ENCODE data around the gene AFAP1.
A peak's percentile ranks its signal among the peaks of the same experiment; 100 is the strongest.

AFAP1 gene

DNA sequence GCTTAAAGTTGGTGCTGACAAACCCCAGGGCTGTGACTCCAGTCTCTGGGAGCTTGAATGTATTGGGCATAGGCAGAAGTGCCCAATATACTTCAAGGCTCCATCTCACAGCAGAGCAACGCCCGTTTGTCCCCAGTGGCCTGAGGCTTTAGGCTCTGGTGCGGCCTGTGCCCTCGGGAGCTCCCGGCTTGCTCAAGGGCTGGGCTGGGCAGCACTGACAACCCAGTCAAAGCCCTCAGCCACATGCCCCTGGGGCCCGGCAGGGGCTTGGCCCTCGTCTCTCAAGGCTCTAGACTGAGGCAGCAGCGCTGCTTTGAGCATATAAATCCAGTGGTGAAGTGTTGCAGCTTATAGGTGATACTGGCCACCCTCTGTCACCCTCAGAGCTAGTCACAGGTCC is 203.7 kb downstream of the AFAP1 start:
- DNase-seq = no peak

- no peak for DNase-seq
Measured at GRCh38 chr4:7735395-7735794, 204.3 kb downstream of the AFAP1 start.

DNA sequence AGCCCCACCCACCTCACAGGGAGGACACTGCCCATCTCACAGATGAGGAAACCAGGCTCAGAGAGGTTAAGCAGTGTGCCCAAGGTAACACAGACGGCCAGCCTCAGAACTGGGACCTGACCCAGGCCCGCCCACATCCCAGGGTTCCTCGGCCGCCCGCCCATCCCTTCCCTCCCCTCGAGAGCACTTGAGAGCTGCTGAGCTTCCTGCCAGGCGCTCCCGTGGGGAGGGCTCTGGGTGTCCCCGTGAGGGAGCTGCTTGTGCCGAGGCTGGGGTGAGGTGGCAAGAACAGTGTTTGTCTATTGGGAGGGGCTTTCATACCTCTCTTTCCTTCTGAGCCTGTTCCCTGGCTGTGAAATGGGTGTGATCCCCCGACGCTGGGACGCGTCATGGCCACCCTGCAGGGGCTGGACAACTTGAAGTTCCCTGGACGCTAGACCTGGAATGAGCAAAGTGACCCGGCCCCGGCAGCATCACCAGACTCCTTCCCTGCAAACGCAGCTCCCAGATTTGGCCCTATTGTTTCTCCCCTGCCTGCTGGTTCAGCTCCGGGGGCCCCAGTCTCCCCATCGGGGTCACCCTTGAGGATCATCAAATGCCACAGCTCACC is 204.9 kb downstream of the AFAP1 start:
- DNase-seq = no peak

GRCh38 chr4:7733801-7734650 is 205.6 kb downstream of the AFAP1 start:
- DNase-seq = no peak

- no peak for DNase-seq
Measured at GRCh38 chr4:7733201-7733600, 206.5 kb downstream of the AFAP1 start.

- DNase-seq = no peak
Measured at GRCh38 chr4:7732263-7732662, 207.4 kb downstream of the AFAP1 start.

GRCh38 chr4:7731437-7731836 is 208.2 kb downstream of the AFAP1 start:
- no peak for DNase-seq

DNA sequence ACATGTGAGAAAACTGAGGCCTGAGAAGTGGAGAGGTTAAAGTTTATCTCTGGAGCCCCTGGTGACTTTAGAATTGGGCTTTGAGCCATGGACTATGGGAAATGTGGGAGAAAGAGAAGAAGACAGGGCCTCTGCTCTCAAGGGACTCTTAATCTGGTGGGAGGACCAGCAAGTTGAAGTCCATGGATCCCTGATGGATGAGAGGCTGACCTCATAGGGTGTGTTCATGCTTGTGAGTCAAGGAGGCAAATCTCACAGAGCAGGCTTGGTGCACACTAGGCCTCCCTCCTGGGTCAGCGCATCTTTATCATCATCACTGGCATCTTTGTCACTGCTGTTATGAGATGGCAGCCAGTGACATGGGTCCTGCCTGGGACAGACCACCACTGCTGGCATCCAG is 211.9 kb downstream of the AFAP1 start:
- DNase-seq = no peak

GRCh38 chr4:7726665-7727413 is 212.8 kb downstream of the AFAP1 start:
- no peak for DNase-seq

GRCh38 chr4:7725951-7726350 is 213.7 kb downstream of the AFAP1 start:
- DNase-seq = no peak

DNA sequence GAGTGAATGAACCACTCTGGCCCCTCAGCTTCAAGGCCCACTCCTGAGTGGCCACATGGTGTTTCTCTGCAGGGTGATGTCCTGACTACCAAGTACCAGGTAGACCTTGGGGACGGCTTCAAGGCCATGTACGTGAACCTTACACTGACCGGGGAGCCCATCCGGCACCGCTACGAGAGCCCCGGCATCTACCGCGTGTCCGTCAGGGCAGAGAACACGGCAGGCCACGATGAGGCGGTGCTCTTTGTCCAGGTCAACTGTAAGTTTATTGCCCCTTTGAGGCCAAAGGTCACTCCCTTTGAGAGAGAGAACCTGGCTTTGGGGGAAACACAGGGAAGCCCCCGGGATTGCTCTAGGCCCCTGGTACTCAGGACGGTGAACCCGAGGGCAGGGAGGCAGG is 216.0 kb downstream of the AFAP1 start:
- no peak for DNase-seq

DNA sequence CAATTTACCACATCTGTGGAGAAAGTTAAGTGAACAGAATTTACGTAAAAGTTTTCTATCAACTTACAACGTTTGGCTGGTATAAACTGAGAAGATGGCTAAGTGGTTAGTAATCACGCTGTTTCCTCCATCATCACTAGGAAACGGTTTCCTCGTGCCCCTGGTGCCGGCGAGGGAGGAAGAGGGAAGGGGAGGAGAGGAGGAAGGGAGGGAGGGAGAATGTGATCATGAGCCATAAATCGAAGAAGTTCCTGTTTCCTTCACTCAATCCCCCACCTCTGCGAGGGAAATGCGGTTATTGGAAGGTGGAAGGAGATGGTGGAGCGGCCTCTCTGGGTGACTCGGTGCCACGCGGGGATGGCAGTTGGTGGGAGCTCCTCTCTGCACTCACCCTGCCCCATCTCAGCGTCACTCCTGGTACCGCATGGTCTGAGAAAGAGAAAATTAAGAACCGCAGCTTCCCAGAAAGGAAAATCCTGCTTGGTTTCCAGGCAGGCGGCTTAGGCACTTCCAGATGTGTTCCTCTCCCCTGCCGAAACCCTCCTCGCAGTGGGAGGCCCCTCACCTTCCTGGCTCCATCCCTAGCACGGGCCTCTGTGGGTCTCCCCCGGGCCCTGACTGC is 216.8 kb downstream of the AFAP1 start:
- no peak for DNase-seq

- DNase-seq = no peak
Measured at GRCh38 chr4:7721984-7722551, 217.6 kb downstream of the AFAP1 start.

DNA sequence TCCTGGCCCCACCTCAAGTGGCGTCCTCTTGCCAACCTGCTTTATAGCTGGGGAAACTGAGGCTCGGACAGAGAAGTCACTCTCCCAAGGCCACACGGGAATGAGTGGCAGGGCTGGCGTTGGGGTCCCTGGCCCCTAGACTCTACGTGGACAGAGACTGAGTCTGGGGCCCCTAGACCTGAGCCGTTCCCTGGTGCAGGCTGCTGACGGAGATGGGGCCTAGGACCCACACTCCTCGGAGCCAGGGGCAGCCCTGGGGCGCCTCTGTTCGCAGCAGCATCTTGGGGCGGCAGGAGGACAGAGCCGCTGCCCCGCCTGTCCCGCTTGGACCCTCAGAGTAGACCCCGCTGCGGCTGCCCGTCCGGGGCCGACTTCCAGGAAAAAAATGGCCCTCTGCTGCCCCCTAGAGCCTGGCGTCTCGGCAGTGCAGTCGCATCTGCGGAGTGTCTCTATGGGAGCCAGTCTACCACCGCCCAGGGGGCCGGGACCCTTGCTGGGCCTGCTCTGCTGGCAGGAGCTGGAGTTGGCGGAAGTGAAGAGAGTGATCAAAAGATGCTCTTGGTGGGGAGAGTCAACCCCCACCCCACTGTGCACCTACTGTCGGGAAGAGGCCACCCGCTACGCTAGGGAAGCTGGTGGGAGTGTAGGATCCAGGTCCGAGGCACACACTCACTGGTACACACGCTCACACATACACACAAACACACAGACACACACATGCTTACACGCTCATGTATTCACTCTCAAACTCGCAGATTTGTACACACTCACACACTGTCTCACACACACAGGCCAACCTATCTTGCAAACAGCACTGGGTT is 220.1 kb downstream of the AFAP1 start:
- peak; percentile 70 for DNase-seq

GRCh38 chr4:7717946-7718490 is 221.6 kb downstream of the AFAP1 start:
- no peak for DNase-seq

DNA sequence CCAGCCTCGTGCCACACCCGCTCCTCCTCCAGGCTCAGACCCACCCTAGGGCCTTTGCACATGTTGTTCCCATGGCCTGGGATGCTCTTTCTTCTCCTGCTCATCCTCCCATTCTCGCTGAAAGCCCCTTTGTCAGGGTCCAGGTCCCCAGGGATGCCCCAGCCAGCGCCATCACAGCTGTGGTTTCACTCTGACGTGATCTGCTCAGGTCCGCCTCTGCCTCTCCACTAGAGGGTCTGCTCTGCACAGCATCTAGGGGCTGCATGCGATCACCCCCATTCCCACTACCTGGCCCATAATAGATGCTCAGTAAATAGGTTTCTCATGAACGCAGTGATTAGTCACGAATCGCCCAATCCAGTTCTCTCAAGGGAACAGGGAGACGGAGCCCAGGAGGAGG is 222.5 kb downstream of the AFAP1 start:
- DNase-seq = no peak

GRCh38 chr4:7716010-7716721 is 223.5 kb downstream of the AFAP1 start:
- no peak for DNase-seq

- no peak for DNase-seq
Measured at GRCh38 chr4:7715271-7716009, 224.2 kb downstream of the AFAP1 start.

GRCh38 chr4:7714738-7715137 is 224.9 kb downstream of the AFAP1 start:
- no peak for DNase-seq

GRCh38 chr4:7714176-7714575 is 225.5 kb downstream of the AFAP1 start:
- no peak for DNase-seq

Measured in right kidney (tissue), 1 donor.